ENCODE measurements around the gene COL6A3.

Gene COL6A3

DNA sequence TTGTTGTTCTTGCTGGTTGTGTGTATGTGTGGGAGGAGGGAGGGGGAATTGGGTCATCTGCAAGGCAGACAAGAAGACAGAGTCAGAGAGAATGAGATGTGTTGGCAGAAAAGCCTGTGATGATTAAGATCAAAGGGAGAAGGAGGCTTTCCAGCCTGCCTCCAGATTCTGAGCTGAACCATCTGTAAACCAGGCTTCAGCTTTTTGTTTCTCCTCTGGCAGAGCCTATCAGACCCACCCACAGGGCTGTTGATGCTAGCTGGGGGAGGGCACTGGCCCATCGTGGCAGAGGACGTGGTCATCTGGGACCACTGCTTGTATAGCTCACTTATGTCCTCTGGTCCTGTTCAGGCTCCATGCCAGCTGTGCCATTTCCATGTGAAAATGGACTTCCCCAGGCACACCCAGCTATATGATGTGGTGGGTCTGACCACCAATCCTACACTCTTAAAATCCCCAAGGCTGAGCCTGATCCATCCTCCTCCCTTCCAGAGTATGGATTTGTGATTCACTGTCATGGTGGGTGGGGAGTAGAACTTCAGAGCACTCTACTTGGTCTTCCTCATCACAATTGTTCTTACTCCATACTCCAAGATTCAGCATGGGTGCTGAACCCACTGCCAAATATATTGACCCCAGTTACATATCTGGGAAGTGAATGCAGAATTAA, 27.8 kb upstream of the COL6A3 start:
- no peak for DNase-seq

DNA sequence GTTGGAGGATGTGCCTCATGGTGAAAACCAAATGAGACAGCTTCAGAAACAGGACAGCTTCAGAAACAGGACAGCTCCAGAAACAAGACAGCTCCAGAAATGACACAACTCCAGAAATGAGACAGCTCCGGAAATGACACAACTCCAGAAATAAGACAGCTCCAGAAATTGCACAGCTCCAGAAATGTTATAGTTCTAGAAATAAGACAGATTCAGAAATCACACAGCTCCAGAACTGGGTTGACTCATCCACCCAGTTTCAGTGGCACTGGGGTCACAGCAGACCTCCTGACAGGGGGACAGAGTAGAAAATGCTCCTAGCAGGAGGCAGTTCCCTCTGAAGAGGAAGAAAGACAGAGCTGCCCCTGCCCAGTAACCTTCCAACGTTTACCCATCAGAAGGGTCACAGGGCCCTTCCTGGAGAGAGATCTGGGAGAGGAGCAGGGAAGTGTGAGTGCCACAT, 26.9 kb upstream of the COL6A3 start:
- no peak for DNase-seq

DNA sequence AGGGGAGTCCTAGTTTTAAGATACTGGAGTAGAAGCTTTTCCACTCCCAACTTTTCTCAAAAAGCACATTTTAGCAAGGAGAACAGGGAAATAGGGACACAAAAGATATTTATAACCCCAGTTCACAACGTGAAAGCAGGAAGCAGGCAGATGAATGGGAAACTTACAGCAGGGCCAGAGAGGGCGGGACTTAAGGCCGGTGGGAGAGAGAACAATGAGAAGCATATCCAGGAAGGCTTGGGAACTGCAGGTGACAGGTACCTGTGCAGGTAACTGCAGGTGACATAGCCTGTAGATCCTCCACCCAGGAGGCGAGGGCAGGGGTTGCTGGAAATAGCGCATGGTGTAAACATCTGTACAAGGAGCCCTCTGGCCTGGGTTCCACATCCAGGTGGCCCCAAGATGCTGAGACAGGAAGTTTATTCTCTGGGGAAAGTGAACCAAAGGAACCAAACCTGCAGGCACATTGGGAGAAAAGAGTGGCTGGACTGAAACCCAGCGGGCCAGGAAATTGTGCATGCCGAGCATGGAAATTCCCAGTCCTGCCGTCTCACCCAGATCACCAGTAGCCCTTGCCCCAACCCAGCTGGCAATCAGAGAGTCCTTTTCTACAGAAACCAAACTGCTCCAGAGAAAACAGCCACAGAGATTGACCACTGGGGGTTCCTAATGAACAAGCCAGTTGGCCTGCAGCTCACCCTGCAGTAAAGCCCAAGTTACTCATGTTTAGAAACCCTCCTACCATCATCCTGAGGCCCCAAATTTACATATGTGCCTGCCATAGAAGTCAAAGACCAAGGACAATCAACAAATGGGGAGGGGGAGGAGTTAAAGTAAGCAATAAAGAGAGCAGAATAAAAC, 24.3 kb upstream of the COL6A3 start:
- DNase-seq = no peak

- DNase-seq = no peak
These were observed 23.6 kb upstream of the COL6A3 start for GRCh38 chr2:237437566-237437965.

DNA sequence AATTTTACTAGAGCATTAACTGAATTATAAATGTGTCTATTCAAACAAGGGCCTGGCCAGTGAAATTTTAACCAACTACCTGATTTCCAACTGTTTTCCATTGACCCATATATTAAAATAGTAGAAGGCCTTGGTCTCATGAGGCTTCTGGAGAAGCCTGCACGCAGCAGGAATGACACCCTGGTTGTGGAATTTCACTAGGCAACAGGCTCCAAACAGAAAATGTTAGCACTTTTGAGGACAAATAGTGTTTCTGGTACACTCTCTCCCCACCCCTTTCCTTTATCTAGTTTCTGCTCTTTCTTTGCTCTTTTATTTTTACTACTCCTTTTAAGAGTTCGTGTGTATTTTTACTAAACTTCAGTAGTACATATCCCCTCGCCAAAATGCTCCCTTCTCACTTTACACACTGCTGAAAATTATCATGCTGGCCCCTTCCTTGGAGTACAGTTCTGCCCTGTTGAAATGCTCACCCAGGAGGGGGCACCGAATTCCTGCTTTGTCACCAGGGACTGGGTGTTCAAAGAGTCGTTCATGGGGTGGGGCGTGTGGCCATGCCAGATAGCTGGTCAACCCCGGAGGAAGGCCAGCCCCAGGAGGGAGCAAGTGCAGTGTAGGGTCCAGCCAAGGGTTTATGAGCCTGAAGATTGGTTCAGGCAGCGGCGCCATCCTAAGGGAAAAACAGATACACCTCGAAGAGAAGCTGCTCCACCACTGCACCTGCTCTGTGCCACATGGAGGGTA, 22.1 kb upstream of the COL6A3 start:
- no peak for DNase-seq

GRCh38 chr2:237434866-237435311, 20.9 kb upstream of the COL6A3 start:
- peak; percentile 10 for DNase-seq

- no peak for DNase-seq
These were observed 20.1 kb upstream of the COL6A3 start for GRCh38 chr2:237433920-237434676.

DNA sequence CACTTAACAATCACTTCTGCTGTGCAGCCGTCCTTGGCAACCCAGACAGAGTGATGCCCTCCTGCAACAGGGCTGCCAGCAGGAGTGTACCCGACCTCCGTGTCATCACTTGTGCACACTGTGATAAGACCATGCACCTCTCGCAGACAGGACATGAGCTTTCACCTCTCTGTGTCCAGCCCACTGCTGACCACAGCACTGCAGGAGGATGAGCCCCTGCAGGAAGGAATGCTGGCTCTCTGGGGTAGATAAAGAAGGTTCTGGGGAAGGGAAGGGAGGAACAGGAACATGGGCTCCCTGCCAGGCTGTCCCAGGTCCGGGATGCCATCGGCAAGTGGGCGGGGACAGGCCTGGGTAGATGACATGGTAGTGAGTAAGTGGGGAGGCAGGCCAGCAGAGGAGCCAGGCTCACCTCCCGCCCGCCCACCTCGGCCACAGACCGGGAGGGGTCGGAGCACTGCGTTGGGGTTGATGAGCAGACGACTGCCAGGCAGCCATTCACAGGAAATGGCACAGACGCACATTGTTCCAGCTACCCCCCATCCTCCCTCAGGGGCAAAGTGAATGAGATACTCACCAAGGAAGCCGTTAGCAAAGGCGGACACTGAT, 18.6 kb upstream of the COL6A3 start:
- no peak for DNase-seq

GRCh38 chr2:237431837-237432236, 17.9 kb upstream of the COL6A3 start:
- DNase-seq = no peak

DNA sequence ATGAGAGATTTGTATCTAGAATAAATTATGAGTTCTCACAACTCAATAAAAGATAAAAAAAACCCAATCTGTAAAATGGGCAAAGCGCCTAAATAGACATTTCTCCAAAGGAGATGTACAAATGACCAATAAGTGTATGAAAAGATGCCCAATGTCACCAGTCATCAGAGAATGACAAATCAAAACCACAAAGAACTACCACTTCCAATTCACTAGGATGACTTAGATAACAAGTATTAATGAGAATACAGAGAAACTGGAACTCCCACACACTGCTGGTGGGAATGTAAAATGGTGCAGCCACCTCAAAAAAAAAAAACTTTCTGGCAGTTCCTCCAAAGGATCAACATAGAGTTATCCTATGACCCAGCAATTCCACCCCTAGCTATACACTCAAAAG, 17.4 kb upstream of the COL6A3 start:
- DNase-seq = peak; percentile 1

- no peak for DNase-seq
These were observed 16.9 kb upstream of the COL6A3 start for GRCh38 chr2:237430861-237431260.

DNA sequence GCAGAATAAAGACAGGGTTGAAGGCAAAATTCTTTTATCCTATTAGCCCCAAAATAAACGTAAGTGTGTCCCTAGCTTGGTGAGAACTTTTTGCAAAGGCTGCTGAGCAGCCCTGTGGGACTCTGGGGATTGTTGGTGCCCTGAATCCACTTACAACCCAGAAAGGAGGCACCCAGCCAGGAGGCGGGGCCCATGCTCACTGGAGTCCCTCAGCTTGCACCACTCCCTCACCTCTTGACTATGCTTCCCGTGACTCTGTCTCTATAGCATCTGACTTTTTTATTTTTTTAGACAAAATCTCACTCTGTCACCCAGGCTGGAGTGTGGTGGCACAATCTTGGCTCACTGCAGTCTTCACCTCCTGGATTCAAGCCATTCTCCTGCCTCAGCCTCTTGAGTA, 15.8 kb upstream of the COL6A3 start:
- no peak for DNase-seq

DNA sequence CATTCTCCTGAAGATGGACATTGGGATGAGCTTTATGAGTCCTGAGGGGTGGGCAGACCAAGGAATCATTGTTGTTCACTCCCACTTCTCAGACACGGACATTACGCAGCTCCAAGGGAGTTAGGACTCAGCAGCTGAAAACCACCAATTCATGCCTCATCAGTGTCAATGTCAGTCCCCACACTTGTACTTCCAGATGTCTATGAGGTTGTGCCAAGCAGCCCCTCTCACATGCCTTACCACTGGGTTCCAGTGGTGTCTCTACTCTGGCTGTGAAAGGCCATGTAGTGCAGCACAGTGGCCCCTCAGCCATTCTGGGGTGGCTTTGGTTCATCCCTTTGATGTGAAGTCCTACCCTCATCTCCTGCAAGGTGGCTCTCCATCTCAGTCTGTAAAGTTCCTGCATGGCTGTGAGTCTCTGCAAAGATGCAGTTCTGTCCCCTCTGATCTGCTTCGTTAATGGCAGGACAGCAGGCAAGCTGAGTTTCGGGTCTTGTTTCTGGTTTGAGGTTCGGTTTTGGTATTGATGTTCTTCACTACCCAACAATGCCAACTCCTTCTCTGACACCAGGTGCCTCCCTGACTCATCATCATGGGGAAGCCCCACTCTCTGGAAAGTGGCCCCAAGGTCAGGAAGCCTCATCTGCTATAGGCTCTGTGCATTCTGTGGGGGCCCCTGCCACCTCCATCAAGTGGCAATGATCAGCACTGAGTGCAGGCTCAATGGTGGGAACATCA, 14.0 kb upstream of the COL6A3 start:
- no peak for DNase-seq

GRCh38 chr2:237426517-237426916, 12.6 kb upstream of the COL6A3 start:
- DNase-seq = no peak

GRCh38 chr2:237425320-237425719, 11.4 kb upstream of the COL6A3 start:
- DNase-seq = no peak

GRCh38 chr2:237424544-237424943, 10.6 kb upstream of the COL6A3 start:
- no peak for DNase-seq

DNA sequence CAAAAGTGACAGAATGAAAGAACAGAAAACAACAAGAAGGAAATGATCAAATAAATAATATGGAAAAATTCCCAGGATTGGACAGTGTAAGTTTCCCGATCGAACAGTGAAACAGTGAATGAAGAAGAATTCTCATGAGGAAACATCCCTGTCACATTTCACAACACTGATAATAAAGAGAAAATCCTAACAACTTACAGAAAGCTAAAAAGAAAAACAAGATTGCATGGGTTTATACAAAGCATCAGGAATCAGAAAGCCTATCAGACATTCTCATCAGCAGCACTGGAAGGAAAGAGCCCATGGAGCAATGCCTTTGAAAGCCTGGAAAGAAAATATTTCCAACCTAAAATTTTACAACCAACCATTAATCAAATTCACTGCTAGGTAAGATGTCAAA, 9.9 kb upstream of the COL6A3 start:
- no peak for DNase-seq

DNA sequence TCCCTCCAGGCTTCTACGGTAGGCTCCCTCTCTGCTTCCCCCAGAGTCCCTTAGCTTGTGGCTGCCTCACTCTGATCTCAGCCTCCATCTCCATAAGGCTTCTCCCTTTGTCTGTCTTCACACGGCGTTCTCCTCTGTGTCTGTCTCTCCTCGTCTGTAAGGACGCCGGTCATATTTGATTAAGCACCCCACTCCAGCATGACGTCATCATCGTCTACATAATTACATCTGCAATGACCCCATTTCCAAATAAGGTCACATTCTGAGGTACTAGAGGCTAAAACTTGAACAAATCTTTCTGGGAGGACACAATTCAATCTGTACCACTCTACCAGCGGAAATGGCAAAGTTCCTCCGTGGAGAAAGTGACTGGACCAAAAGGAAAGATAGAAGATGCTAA, 8.3 kb upstream of the COL6A3 start:
- no peak for DNase-seq

DNA sequence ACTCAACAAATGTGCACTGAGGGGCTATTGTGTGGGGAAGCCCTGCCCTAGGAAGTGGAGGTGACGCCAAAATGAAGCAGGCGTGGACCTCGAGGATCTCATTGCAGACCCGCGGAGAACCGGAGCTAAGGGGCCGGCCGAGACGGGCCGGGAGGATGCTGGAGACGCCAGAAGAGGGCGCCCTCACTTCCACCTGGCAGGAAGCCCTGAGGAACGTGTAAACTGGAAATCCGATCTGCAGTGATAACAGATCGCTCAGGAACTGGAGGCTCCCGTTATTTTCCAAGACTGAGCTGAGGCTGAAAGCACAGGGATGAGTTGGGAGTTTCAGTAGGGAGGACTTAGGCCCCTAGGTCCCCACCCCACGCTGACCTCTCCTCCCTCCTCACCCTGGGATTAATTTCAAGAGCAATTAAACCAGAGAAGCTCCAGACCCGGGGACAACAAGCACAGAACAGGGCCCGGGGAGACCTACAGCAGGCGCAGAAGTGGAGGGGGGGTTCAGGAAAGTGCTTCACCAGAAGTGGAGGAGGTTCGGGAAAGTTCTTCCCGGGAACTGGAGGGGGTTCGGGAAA, 7.7 kb upstream of the COL6A3 start:
- DNase-seq = peak; percentile 33

- DNase-seq = no peak
These were observed 4.3 kb upstream of the COL6A3 start for GRCh38 chr2:237418300-237418699.

Data from OCI-M1 (cell line).